ENCODE data around the gene FRMD4A. TPM values are rescaled to one million over a fixed set of nuclear protein-coding genes. Genes with fewer than 3 reads are reported as not detected.

Gene FRMD4A
- total RNA-seq, 1 experiment from 2014 or later, result 19.6 TPM

GRCh38 chr10:13681095-13681494, 649.6 kb downstream of the FRMD4A start:
- H3K23me2 ChIP-seq (ENCODE audit: insufficient read length, low read depth, low read length, poor library complexity, severe bottlenecking), result no peaks in the 10 kb centered on the region
- H3K79me2 ChIP-seq (ENCODE audit: insufficient read depth, low read length), result no peaks in the 10 kb centered on the region
- no peaks in the 10 kb centered on the region for H3K27me3 ChIP-seq (ENCODE audit: insufficient read depth, low read length)
- TF ChIP-seq CTCF (conservative IDR thresholded peaks at IDR 0.05), result no peak
- H3T11ph ChIP-seq (ENCODE audit: low read length), result no peak overlapping the region
- H3K4me1 ChIP-seq (ENCODE audit: insufficient read depth, low read length), result no peaks in the 10 kb centered on the region
- no peak overlapping the region for H2BK20ac ChIP-seq (ENCODE audit: low read depth, low read length, poor library complexity, severe bottlenecking)
- H2BK5ac ChIP-seq (ENCODE audit: insufficient read length, low read length), result no peak overlapping the region
- no peak overlapping the region for H3K4me3 Mint-ChIP-seq
- no peak overlapping the region for H3K14ac ChIP-seq (ENCODE audit: insufficient read depth, low read length)
- H4K5ac ChIP-seq (ENCODE audit: insufficient read length, low read depth, low read length), result no peak overlapping the region
- H3K79me1 ChIP-seq (ENCODE audit: insufficient read depth, low read depth, low read length, poor library complexity, severe bottlenecking), result no peaks in the 10 kb centered on the region
- H2BK12ac ChIP-seq (ENCODE audit: insufficient read length, low read depth, low read length), result no peak overlapping the region
- no peaks in the 10 kb centered on the region for H3K27me3 Mint-ChIP-seq (ENCODE audit: low read depth)
- no CpG with 5 or more reads among the region's 4 CpGs for WGBS (ENCODE audit: extremely low coverage, insufficient read length, low lambda C conversion rate)
- no peak overlapping the region for H3K4ac ChIP-seq (ENCODE audit: low read depth, low read length)
- no peaks in the 10 kb centered on the region for H3K9me3 Mint-ChIP-seq
- no peak overlapping the region for H3K23ac ChIP-seq (ENCODE audit: insufficient read length, low read depth, low read length)
- no peak overlapping the region for H2BK120ac ChIP-seq (ENCODE audit: low read depth, low read length, poor library complexity, severe bottlenecking)
- DNase-seq, result no peak
- H3K4me1 Mint-ChIP-seq, result peaks cover 0 to 6% of the 10 kb centered on the region in 2 experiments; a peak in 3 of 4 replicates
- peaks cover 10 to 17% (median 10%) of the 10 kb centered on the region in 3 experiments; a peak in 5 of 7 replicates for H3K36me3 Mint-ChIP-seq (ENCODE audit: insufficient read depth in 1 of 3, low read depth in 3 of 3)
- no peak overlapping the region for H3K56ac ChIP-seq (ENCODE audit: insufficient read length, low read depth, low read length)
- H2AK5ac ChIP-seq (ENCODE audit: insufficient read length, low read length), result no peak overlapping the region
- peak overlapping the region in 1 of 3 experiments; percentile 51; a peak in 2 of 7 replicates for H3K27ac Mint-ChIP-seq
- no peak overlapping the region for H4K8ac ChIP-seq (replicated peaks; ENCODE audit: insufficient read length, low read depth, low read length)
- no peak overlapping the region for H2BK15ac ChIP-seq (ENCODE audit: low read depth, low read length)
- no peak overlapping the region for H3K18ac ChIP-seq (ENCODE audit: insufficient read length, low read depth, low read length)
- no peak overlapping the region for H3K27ac ChIP-seq (ENCODE audit: insufficient read length, low read depth, low read length)
- H3K4me2 ChIP-seq (ENCODE audit: insufficient read depth, insufficient read length, low read length), result no peak overlapping the region
- H2AFZ ChIP-seq (ENCODE audit: low read length), result no peak overlapping the region
- H3K9me3 ChIP-seq (ENCODE audit: control insufficient read depth, low read depth, low read length), result no peaks in the 10 kb centered on the region
- H4K91ac ChIP-seq (ENCODE audit: insufficient read length, low read depth, low read length), result no peak overlapping the region
- H4K20me1 ChIP-seq (ENCODE audit: control insufficient read depth, insufficient read depth, insufficient read length), result no peaks in the 10 kb centered on the region
- no peak overlapping the region for H3K9ac ChIP-seq (ENCODE audit: extremely low read depth, insufficient read length, low read length)

All from H9 (cell line).